ENCODE results near the gene IPCEF1. TPM values are rescaled to one million over a fixed set of nuclear protein-coding genes. Genes with fewer than 3 reads are reported as not detected.

The IPCEF1 gene
- total and polyA plus RNA-seq, 4 donors, result 0.46 to 2.8 (median 1.3) TPM

DNA sequence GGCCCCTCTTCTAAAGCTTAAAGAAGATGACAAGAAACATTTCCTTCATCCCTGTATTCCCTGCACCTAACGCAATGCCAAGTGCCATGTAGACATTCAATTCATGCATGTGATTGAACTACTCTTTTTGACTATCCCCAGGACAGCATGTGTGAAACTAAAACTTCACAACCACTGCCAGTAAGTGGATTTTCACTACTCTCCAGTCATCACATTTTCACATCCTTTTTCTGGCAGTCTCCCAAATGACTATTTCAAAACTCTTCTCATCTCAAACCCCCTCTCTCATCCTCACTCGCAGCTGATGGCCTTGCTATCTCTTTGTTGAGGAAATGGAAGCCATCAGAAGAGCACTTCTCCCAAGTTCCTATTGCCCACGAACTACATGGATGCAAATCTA is 194.9 kb downstream of the IPCEF1 start:
- Histone ChIP-seq H3K9me3 (ENCODE audit: control insufficient read depth in 4 of 4, low read length in 3 of 4) (no peaks in the 10 kb centered on the region), H3K27me3 (ENCODE audit: control insufficient read depth in 4 of 4, insufficient read depth in 4 of 4, low read length in 3 of 4) (no peaks in the 10 kb centered on the region), H3K4me3 (ENCODE audit: low read depth in 1 of 3, low read length in 3 of 3) (no peak overlapping the region), H3K9ac (ENCODE audit: low read depth in 1 of 2, low read length in 2 of 2) (no peak overlapping the region), H3K4me1 (ENCODE audit: control insufficient read depth in 4 of 4, insufficient read depth in 4 of 4, low read length in 3 of 4) (peaks cover 0 to 11% (median 10%) of the 10 kb centered on the region in 4 donors), H3K27ac (ENCODE audit: low read depth in 1 of 2, low read length in 2 of 2) (no peak overlapping the region), H3K36me3 (ENCODE audit: control insufficient read depth in 4 of 4, insufficient read depth in 3 of 4, low read depth in 1 of 4, low read length in 3 of 4) (no peaks in the 10 kb centered on the region)
- no peak for DNase-seq (ENCODE audit: low spot score)
- WGBS, result 70% methylated on average over 3 of the region's 3 CpGs
- TF ChIP-seq SP1 (IDR thresholded peaks at IDR 0.05) (no peak), HNF4A (conservative IDR thresholded peaks at IDR 0.05) (no peak), HNF4G (IDR thresholded peaks at IDR 0.05) (no peak), FOXA2 (IDR thresholded peaks at IDR 0.05) (no peak), FOXA1 (IDR thresholded peaks at IDR 0.05) (no peak), GABPA (IDR thresholded peaks at IDR 0.05 in 1 of 2, conservative IDR thresholded peaks at IDR 0.05 in 1 of 2) (no peak), JUND (IDR thresholded peaks at IDR 0.05) (no peak), YY1 (IDR thresholded peaks at IDR 0.05) (no peak), RXRA (IDR thresholded peaks at IDR 0.05) (no peak), NR2F2 (IDR thresholded peaks at IDR 0.05) (no peak), TAF1 (conservative IDR thresholded peaks at IDR 0.05) (no peak), RAD21 (IDR thresholded peaks at IDR 0.05) (no peak), EGR1 (IDR thresholded peaks at IDR 0.05; ENCODE audit: low read depth in 2 of 2) (no peak)
- TF ChIP-seq, protein P1, sequence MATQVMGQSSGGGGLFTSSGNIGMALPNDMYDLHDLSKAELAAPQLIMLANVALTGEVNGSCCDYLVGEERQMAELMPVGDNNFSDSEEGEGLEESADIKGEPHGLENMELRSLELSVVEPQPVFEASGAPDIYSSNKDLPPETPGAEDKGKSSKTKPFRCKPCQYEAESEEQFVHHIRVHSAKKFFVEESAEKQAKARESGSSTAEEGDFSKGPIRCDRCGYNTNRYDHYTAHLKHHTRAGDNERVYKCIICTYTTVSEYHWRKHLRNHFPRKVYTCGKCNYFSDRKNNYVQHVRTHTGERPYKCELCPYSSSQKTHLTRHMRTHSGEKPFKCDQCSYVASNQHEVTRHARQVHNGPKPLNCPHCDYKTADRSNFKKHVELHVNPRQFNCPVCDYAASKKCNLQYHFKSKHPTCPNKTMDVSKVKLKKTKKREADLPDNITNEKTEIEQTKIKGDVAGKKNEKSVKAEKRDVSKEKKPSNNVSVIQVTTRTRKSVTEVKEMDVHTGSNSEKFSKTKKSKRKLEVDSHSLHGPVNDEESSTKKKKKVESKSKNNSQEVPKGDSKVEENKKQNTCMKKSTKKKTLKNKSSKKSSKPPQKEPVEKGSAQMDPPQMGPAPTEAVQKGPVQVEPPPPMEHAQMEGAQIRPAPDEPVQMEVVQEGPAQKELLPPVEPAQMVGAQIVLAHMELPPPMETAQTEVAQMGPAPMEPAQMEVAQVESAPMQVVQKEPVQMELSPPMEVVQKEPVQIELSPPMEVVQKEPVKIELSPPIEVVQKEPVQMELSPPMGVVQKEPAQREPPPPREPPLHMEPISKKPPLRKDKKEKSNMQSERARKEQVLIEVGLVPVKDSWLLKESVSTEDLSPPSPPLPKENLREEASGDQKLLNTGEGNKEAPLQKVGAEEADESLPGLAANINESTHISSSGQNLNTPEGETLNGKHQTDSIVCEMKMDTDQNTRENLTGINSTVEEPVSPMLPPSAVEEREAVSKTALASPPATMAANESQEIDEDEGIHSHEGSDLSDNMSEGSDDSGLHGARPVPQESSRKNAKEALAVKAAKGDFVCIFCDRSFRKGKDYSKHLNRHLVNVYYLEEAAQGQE (IDR thresholded peaks at IDR 0.05), result no peak
- TF ChIP-seq, protein P2, sequence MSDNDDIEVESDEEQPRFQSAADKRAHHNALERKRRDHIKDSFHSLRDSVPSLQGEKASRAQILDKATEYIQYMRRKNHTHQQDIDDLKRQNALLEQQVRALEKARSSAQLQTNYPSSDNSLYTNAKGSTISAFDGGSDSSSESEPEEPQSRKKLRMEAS (IDR thresholded peaks at IDR 0.05), result no peak
- TF ChIP-seq, protein P3, sequence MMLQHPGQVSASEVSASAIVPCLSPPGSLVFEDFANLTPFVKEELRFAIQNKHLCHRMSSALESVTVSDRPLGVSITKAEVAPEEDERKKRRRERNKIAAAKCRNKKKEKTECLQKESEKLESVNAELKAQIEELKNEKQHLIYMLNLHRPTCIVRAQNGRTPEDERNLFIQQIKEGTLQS (IDR thresholded peaks at IDR 0.05), result no peak
- TF ChIP-seq, protein P4, sequence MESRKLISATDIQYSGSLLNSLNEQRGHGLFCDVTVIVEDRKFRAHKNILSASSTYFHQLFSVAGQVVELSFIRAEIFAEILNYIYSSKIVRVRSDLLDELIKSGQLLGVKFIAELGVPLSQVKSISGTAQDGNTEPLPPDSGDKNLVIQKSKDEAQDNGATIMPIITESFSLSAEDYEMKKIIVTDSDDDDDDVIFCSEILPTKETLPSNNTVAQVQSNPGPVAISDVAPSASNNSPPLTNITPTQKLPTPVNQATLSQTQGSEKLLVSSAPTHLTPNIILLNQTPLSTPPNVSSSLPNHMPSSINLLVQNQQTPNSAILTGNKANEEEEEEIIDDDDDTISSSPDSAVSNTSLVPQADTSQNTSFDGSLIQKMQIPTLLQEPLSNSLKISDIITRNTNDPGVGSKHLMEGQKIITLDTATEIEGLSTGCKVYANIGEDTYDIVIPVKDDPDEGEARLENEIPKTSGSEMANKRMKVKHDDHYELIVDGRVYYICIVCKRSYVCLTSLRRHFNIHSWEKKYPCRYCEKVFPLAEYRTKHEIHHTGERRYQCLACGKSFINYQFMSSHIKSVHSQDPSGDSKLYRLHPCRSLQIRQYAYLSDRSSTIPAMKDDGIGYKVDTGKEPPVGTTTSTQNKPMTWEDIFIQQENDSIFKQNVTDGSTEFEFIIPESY (IDR thresholded peaks at IDR 0.05), result no peak
- TF ChIP-seq, protein P5, sequence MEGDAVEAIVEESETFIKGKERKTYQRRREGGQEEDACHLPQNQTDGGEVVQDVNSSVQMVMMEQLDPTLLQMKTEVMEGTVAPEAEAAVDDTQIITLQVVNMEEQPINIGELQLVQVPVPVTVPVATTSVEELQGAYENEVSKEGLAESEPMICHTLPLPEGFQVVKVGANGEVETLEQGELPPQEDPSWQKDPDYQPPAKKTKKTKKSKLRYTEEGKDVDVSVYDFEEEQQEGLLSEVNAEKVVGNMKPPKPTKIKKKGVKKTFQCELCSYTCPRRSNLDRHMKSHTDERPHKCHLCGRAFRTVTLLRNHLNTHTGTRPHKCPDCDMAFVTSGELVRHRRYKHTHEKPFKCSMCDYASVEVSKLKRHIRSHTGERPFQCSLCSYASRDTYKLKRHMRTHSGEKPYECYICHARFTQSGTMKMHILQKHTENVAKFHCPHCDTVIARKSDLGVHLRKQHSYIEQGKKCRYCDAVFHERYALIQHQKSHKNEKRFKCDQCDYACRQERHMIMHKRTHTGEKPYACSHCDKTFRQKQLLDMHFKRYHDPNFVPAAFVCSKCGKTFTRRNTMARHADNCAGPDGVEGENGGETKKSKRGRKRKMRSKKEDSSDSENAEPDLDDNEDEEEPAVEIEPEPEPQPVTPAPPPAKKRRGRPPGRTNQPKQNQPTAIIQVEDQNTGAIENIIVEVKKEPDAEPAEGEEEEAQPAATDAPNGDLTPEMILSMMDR (IDR thresholded peaks at IDR 0.05; ENCODE audit: low read depth, low read length, missing input control), result no peak

Data from liver (tissue), 9 donors.